ENCODE results near the gene OPTN.
A peak's percentile ranks its signal among the peaks of the same experiment; 100 is the strongest.
"Not testable (repeated sequence)": the region's sequence is repeated elsewhere in the genome, so short reads cannot be mapped to it uniquely, and the experiment has no call there.

OPTN gene

GRCh38 chr10:13136651-13137050, 36.7 kb downstream of the OPTN start:
- no peak for DNase-seq

- DNase-seq: no peak
Measured at GRCh38 chr10:13139150-13139549, 39.2 kb downstream of the OPTN start.

GRCh38 chr10:13139676-13140075, 39.7 kb downstream of the OPTN start:
- no peak for DNase-seq

GRCh38 chr10:13140627-13141190, 40.7 kb downstream of the OPTN start:
- DNase-seq: no peak

- no peak for DNase-seq
Measured at GRCh38 chr10:13143766-13144165, 43.8 kb downstream of the OPTN start.

GRCh38 chr10:13144814-13145213, 44.9 kb downstream of the OPTN start:
- DNase-seq: no peak

GRCh38 chr10:13146379-13146778, 46.4 kb downstream of the OPTN start:
- DNase-seq: no peak

- DNase-seq: no peak
Measured at GRCh38 chr10:13147161-13147560, 47.2 kb downstream of the OPTN start.

- DNase-seq: no peak
Measured at GRCh38 chr10:13152296-13152695, 52.3 kb downstream of the OPTN start.

GRCh38 chr10:13155860-13156259, 55.9 kb downstream of the OPTN start:
- not testable (repeated sequence) for DNase-seq

GRCh38 chr10:13158401-13158800, 58.4 kb downstream of the OPTN start:
- no peak for DNase-seq

GRCh38 chr10:13160934-13161856, 61.2 kb downstream of the OPTN start, which contains the start of gene MCM10:
Gene MCM10, plus strand, starts transcription at chr10:13161558. Its CDS starts 2,645 bp downstream, at chr10:13164203.
- DNase-seq: peak; percentile 99

- DNase-seq: no peak
Measured at GRCh38 chr10:13161857-13162271, 61.9 kb downstream of the OPTN start.

- DNase-seq: no peak
Measured at GRCh38 chr10:13163859-13164258, 63.9 kb downstream of the OPTN start.

GRCh38 chr10:13165177-13165576, 65.2 kb downstream of the OPTN start:
- no peak for DNase-seq

- no peak for DNase-seq
Measured at GRCh38 chr10:13167568-13167967, 67.6 kb downstream of the OPTN start.

GRCh38 chr10:13168781-13169180, 68.8 kb downstream of the OPTN start:
- no peak for DNase-seq

GRCh38 chr10:13173616-13174015, 73.7 kb downstream of the OPTN start:
- DNase-seq: no peak

GRCh38 chr10:13180788-13181187, 80.8 kb downstream of the OPTN start:
- no peak for DNase-seq

GRCh38 chr10:13182424-13182823, 82.5 kb downstream of the OPTN start:
- DNase-seq: no peak

GRCh38 chr10:13183625-13184024, 83.7 kb downstream of the OPTN start:
- DNase-seq: no peak

GRCh38 chr10:13184276-13184675, 84.3 kb downstream of the OPTN start:
- DNase-seq: no peak

- no peak for DNase-seq
Measured at GRCh38 chr10:13184730-13185514, 85.0 kb downstream of the OPTN start.
